Measurements from ENCODE around the gene INTS15.

The INTS15 gene

GRCh38 chr7:6643915-6644625 is 54.2 kb downstream of the INTS15 start:
- DNase-seq = no peak

GRCh38 chr7:6644728-6645127 is 54.9 kb downstream of the INTS15 start:
- DNase-seq = no peak

DNA sequence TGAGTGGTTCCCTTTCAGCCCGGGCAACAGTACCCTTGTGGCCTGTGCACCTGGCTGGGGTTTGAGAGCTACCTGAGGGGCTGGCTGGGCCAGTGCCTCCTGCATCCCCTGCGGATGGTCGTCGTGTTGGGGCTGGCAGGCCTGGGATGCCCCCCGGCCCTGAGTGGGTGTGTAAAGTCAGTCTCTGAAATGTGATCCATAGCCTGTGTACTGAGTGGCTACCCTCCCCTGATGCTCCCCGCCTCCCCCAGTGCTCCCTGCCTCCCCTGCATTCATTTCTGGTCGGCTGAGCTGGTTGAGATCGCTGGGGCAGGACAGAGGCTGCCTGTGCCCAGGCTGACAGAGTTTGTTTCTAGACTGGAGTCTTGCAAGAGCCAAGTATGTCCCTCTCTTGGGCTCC is 56.6 kb downstream of the INTS15 start:
- no peak for DNase-seq

GRCh38 chr7:6647080-6647479 is 57.3 kb downstream of the INTS15 start:
- no peak for DNase-seq

- DNase-seq = no peak
Observed at GRCh38 chr7:6647541-6647940, 57.7 kb downstream of the INTS15 start.

GRCh38 chr7:6648066-6648814 is 58.4 kb downstream of the INTS15 start:
- DNase-seq = no peak

- no peak for DNase-seq
Observed at GRCh38 chr7:6648815-6649104, 58.9 kb downstream of the INTS15 start.

DNA sequence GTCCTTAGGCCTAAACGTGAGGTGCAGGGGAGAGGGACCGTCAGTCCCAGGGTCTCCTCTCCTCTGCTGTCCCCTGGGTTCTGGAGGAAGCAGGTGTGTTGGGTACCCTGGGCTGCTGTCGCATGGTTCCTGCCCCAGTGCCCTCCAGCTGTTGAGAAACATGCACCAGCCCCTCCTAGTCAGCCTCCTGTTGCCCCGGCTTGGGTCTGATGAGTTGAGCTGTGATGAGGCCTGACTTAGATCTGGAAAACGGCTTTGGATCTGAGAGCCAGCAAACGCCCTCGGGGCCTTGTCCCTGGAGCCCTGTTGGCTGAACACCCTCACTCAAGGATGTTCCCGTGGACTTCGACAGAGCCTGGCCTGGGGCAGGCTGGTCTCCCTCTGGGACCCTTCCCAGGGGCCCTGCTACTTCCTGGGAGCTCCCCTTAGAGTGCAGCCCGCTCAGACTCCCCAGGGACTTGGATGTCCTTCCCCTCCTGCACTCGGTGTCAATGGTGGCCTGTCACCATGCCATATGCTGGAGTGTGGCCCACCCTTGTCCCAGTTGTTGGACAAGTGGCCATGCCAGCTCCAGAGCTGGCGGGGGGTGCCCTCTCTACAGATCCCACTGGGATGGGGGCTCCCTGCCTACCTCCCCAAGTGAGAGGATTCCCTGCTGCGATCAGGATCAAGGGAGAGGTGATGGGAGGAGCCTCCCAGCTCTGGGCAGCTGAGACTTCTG is 59.6 kb downstream of the INTS15 start:
- DNase-seq = no peak

GRCh38 chr7:6650086-6650485 is 60.3 kb downstream of the INTS15 start:
- DNase-seq = no peak

DNA sequence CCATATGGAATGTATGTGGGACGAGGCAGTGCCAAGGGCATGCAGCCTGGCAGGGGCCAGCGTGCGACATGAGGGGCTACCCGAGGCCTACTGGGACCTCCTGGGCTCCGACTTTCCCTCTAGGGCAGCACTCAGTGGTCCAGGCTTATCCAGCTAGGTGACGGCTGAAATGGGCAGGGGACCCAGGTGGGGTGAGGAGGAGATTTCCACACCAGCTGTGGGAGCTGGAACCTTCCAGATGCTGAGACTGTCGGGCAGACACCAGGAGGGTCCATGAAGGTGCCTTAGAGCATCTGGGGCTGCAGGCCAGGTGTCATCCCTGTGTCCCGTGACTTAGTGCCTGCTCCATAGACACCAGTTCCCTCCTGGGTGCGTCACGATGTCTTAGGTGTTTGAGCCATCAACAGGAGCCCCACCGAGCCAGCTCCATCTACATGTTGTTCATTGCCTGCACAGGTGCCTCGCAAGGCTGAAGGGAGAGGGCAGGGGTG is 60.7 kb downstream of the INTS15 start:
- no peak for DNase-seq

DNA sequence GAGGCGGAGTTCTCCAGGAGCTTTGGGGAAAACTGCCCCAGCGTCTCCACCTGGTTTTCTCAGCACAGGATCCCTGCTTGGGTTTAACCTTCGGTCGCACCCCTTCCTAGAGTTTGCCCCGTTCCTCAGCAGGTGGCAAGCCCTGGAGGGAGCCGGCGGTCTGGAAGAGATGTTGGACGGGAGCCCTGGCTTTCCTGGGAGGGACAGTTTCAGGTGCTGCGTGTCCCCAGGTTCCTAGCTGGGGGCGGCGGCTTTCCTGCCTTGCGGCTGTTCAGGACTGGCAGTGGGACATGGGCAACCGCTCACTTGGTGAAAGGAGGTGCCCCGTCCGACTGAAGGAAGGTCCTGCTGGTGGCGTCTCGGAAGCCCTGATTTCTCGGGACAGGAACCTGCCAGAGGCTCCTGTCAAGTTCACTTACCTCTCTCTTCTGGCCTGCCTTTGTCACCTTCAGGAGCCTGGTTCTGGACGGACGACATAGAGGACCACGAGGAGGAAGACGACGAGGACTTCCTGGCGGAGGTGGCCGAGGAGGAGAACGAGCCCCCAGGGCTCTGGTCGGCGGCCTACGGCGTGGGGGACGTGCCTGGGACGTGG is 62.1 kb downstream of the INTS15 start:
- no peak for DNase-seq

DNA sequence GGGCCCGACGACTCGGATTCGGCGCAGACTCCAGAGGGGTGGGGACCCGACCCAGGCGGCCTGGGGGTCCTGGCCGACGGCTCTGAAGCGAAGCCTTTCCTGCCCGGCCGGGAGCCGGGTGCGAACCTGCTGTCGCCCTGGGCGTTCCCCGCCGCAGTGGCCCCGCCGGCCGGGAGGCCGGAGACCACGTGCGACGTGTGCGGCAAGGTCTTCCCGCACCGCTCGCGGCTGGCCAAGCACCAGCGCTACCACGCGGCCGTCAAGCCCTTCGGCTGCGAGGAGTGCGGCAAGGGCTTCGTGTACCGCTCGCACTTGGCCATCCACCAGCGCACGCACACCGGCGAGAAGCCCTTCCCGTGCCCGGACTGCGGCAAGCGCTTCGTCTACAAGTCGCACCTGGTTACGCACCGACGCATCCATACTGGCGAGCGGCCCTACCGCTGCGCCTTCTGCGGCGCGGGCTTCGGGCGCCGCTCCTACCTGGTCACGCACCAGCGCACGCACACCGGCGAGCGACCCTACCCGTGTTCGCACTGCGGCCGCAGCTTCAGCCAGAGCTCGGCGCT is 62.7 kb downstream of the INTS15 start:
- DNase-seq = no peak

GRCh38 chr7:6653071-6654003 is 63.5 kb downstream of the INTS15 start:
- no peak for DNase-seq

GRCh38 chr7:6654113-6654841 is 64.5 kb downstream of the INTS15 start:
- no peak for DNase-seq

GRCh38 chr7:6654842-6655610 is 65.2 kb downstream of the INTS15 start:
- no peak for DNase-seq

DNA sequence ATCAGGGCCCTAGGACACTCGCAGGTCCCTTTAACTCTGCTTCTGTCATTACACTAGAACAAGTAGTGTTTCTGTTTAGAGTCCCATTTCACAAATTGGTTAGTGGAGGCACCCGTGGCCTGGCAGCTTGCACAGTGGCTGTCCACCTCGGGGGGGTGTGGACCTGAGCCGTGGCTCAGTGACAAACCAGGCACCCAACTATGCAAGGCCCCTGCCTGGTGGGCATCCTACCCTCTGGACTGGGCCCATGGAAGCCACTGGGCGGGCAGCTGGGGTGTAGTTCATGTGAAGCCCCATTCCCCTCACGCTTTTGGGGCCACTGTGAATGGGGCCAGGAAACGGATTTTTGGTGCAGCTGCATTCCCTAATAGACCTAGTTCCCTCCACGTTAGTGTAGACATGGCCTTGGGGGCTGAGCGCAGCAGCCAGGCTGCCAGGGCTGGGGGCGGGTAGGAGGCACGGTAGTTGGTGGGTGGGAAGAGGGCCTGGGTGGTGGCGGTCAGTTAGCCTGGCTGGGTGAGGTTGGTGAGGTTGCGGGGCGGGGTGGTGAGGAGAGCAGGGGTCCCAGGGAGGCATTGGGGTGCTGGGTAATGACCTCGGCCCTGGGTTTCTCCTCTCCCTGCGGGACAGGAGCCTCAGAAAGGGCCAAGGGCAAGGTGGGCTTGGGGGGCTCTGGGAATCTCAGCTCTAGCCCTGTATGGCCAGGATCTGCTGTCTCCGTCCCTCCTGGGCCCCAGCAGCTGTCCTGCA is 66.0 kb downstream of the INTS15 start:
- DNase-seq = no peak

DNA sequence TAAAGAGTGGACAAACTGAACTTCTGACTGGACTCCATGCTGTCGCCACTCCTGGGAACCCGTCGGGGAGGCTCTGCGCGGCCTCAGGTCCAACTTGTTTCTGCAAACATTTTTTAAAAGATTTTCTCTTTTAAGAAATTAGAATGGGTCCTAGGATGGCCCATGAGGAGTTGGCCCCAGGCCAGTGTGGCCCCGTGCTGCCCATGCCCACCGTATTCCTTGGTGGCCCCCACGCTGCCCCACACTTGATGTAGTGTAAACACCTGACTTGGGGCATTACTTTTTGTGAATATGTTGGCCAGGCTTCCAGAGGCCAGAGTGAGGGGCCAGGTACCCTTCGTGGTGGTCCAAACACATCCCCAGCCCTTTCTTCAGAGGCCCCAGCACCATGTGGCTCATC is 66.6 kb downstream of the INTS15 start:
- no peak for DNase-seq

Data from stimulated activated naive CD4-positive, alpha-beta T cell treated with Interleukin-2 at 50 U/mL for 16 hours (primary cell).